ENCODE measurements around the gene ITGA11. TPM values are rescaled to one million over a fixed set of nuclear protein-coding genes. Genes with fewer than 3 reads are reported as not detected.

The ITGA11 gene
- total RNA-seq, 1 donor from 2014 or later = 7.0 TPM

GRCh38 chr15:68421798-68422402, 10.1 kb downstream of the ITGA11 start:
- no peaks in the 10 kb centered on the region for H3K36me3 ChIP-seq (ENCODE audit: control insufficient read depth, insufficient read depth, low read length)
- H3K27me3 ChIP-seq (ENCODE audit: control insufficient read depth, insufficient read depth, low read length) = no peaks in the 10 kb centered on the region
- TF ChIP-seq CTCF (IDR thresholded peaks at IDR 0.05; ENCODE audit: insufficient read depth, low read length, poor library complexity, severe bottlenecking) = no peak
- H3K4me3 ChIP-seq (ENCODE audit: low read depth, low read length) = no peak overlapping the region
- DNase-seq (ENCODE audit: low read depth) = no peak

GRCh38 chr15:68421115-68421551, 10.8 kb downstream of the ITGA11 start:
- Histone ChIP-seq H3K36me3 (ENCODE audit: control insufficient read depth, insufficient read depth, low read length) (no peaks in the 10 kb centered on the region), H3K4me3 (ENCODE audit: low read depth, low read length) (no peak overlapping the region), H3K27me3 (ENCODE audit: control insufficient read depth, insufficient read depth, low read length) (no peaks in the 10 kb centered on the region)
- no peak for TF ChIP-seq CTCF (IDR thresholded peaks at IDR 0.05; ENCODE audit: insufficient read depth, low read length, poor library complexity, severe bottlenecking)
- DNase-seq (ENCODE audit: low read depth) = no peak

- DNase-seq (ENCODE audit: low read depth) = no peak
- TF ChIP-seq CTCF (IDR thresholded peaks at IDR 0.05; ENCODE audit: insufficient read depth, low read length, poor library complexity, severe bottlenecking) = no peak
- Histone ChIP-seq H3K36me3 (ENCODE audit: control insufficient read depth, insufficient read depth, low read length) (no peaks in the 10 kb centered on the region), H3K27me3 (ENCODE audit: control insufficient read depth, insufficient read depth, low read length) (no peaks in the 10 kb centered on the region), H3K4me3 (ENCODE audit: low read depth, low read length) (no peak overlapping the region)
Measured at GRCh38 chr15:68420186-68420684, 11.7 kb downstream of the ITGA11 start.

GRCh38 chr15:68419301-68420175, 12.4 kb downstream of the ITGA11 start:
- no peak for DNase-seq (ENCODE audit: low read depth)
- Histone ChIP-seq H3K27me3 (ENCODE audit: control insufficient read depth, insufficient read depth, low read length) (no peaks in the 10 kb centered on the region), H3K4me3 (ENCODE audit: low read depth, low read length) (no peak overlapping the region), H3K36me3 (ENCODE audit: control insufficient read depth, insufficient read depth, low read length) (no peaks in the 10 kb centered on the region)
- TF ChIP-seq CTCF (IDR thresholded peaks at IDR 0.05; ENCODE audit: insufficient read depth, low read length, poor library complexity, severe bottlenecking) = no peak

- no peaks in the 10 kb centered on the region for H3K36me3 ChIP-seq (ENCODE audit: control insufficient read depth, insufficient read depth, low read length)
- DNase-seq (ENCODE audit: low read depth) = no peak
- H3K27me3 ChIP-seq (ENCODE audit: control insufficient read depth, insufficient read depth, low read length) = no peaks in the 10 kb centered on the region
- no peak overlapping the region for H3K4me3 ChIP-seq (ENCODE audit: low read depth, low read length)
- TF ChIP-seq CTCF (IDR thresholded peaks at IDR 0.05; ENCODE audit: insufficient read depth, low read length, poor library complexity, severe bottlenecking) = no peak
Measured at GRCh38 chr15:68418611-68419161, 13.3 kb downstream of the ITGA11 start.
